Ascending aorta (tissue), 2 donors: Measurements from ENCODE around the gene CRYM. TPM values are rescaled to one million over a fixed set of nuclear protein-coding genes. Genes with fewer than 3 reads are reported as not detected.

Experiments used
- DNase-seq, 2 donors: peaks; one replicate each; pipeline ENCODE4 v3.0.0-alpha.2; 2019; ENCODE audit warnings: low spot score in 2 of 2
- H3K27ac ChIP-seq, 2 donors: fragments of 200-600 bp; sonication (generic); one replicate each; pipeline ENCODE4 v1.5.1; 2016 to 2017; ENCODE audit warnings: mild to moderate bottlenecking in 1 of 2
- H3K27me3 ChIP-seq: fragments of 200-600 bp; sonication (generic); one replicate; pipeline ENCODE4 v1.5.1; 2017
- H3K36me3 ChIP-seq, 2 donors: fragments of 200-600 bp; sonication (generic); one replicate each; pipeline ENCODE4 v1.5.1; 2016
- H3K4me1 ChIP-seq, 2 donors: fragments of 200-600 bp; sonication (generic); one replicate each; pipeline ENCODE4 v1.5.1; 2016 to 2017; ENCODE audit warnings: mild to moderate bottlenecking in 1 of 2
- H3K4me3 ChIP-seq, 2 donors: fragments of 200-600 bp; sonication (generic); one replicate each; pipeline ENCODE4 v1.5.1; 2016 to 2017; ENCODE audit warnings: mild to moderate bottlenecking in 1 of 2
- H3K9me3 ChIP-seq, 2 donors: fragments of 200-600 bp; sonication (generic); one replicate each; pipeline ENCODE4 v1.5.1; 2016
- CTCF ChIP-seq, 3 experiments: fragments of 200-600 bp in 2 of 3; fragments of 450-650 bp in 1 of 3; sonication (generic) in 2 of 3; IDR thresholded peaks; one replicate each; pipeline ENCODE4 v1.5.1; 2016 to 2019; ENCODE audit warnings: antibody characterized with exemption in 3 of 3, mild to moderate bottlenecking in 1 of 3, moderate library complexity in 1 of 3
- intact Hi-C: fragments of 100-400 bp; cut with DNase I; formaldehyde crosslinking; loops from one replicate; pipeline ENCODE4 v1.15.1; 2023
- total RNA-seq: library from RNA; depleted of rRNA; stranded (reverse); fragments of >200 nt; gene quantifications from one replicate; pipeline ENCODE4 v1.1.0, GENCODE V29; 2016

Gene CRYM
- total RNA-seq, 1 donor from 2014 or later = not detected

GRCh38 chr16:21217121-21217520 is 61.0 kb downstream of the CRYM start:
- no peak for DNase-seq
- no peaks in the 10 kb centered on the region for H3K9me3 ChIP-seq
- no peaks in the 10 kb centered on the region for H3K36me3 ChIP-seq
- H3K27me3 ChIP-seq = no peaks in the 10 kb centered on the region
- TF ChIP-seq CTCF (IDR thresholded peaks at IDR 0.05) = no peak
- H3K4me3 ChIP-seq = no peak overlapping the region
- no peak overlapping the region for H3K27ac ChIP-seq
- intact Hi-C loops = no loop called here
- no peaks in the 10 kb centered on the region for H3K4me1 ChIP-seq

- no peak for DNase-seq
- H3K27ac ChIP-seq = no peak overlapping the region
- no peaks in the 10 kb centered on the region for H3K4me1 ChIP-seq
- intact Hi-C loops = no loop called here
- TF ChIP-seq CTCF (IDR thresholded peaks at IDR 0.05) = no peak
- H3K36me3 ChIP-seq = no peaks in the 10 kb centered on the region
- H3K4me3 ChIP-seq = no peak overlapping the region
- H3K27me3 ChIP-seq = no peaks in the 10 kb centered on the region
- H3K9me3 ChIP-seq = no peaks in the 10 kb centered on the region
These were observed 64.0 kb downstream of the CRYM start for GRCh38 chr16:21214086-21214485.

DNA sequence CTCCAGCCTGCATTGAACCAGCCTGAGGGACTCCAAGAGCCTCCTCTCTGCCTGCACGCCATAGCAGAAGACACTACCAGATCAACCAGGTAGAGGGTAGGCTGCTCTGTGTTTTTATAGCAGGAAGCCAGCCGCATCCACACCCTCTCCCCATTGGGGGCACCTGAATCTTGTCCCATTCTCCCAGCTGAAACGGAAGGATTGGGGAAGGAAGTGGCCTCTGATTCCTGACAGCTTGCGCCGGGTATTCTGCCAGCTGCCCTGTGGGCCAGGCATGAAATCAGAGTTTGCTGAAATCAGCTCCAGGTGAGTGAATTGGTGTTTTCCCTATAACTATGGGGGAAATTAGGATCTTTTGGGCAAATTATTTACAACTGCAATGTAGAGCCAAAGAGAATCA is 66.6 kb downstream of the CRYM start, which contains the start of gene ZP2:
ZP2 (minus strand) TSS at position 89 of the 400 bp plus-strand sequence; CDS start at position 62, 27 bp downstream.
- intact Hi-C loops = no loop called here

More for the DNA sequence above, 66.6 kb downstream of the CRYM start, which contains the start of gene ZP2:
- no peak within 1 kb of the TSS for H3K27ac ChIP-seq
- H3K4me3 ChIP-seq = no peak within 1 kb of the TSS
- no peaks in the 10 kb centered on the region for H3K27me3 ChIP-seq
- H3K36me3 ChIP-seq = no peaks in the 10 kb centered on the region
- no peaks in the 10 kb centered on the region for H3K4me1 ChIP-seq
- DNase-seq = no peak
- no peaks in the 10 kb centered on the region for H3K9me3 ChIP-seq
- TF ChIP-seq CTCF (IDR thresholded peaks at IDR 0.05) = no peak

Other genes with a start within 250 kb of the CRYM start
- 0.32 TPM for gene DNAH3, start 127.4 kb downstream of the CRYM start, total RNA-seq
- gene LDAF1, start 119.6 kb downstream of the CRYM start, total RNA-seq = 23.5 TPM
- not detected for gene ZP2, start 66.7 kb downstream of the CRYM start, total RNA-seq
- gene ANKS4B, start 44.6 kb downstream of the CRYM start, total RNA-seq = not detected